Head of caudate nucleus (tissue), 42 donors: ENCODE measurements around the gene MRPL40.

Experiments used
- DNase-seq, 42 donors: peaks; one replicate each; pipeline versions ENCODE4 v3.0.0 to v3.0.0-alpha.2; 2020 to 2021; ENCODE audit warnings: mixed read lengths in 7 of 42
- intact Hi-C: fragments of 100-400 bp; cut with DNase I; formaldehyde crosslinking; loops from one replicate; pipeline ENCODE4 v1.15.0; 2022

Gene MRPL40

GRCh38 chr22:19472233-19472632 lies 39.9 kb downstream of the MRPL40 start:
- intact Hi-C loops = no loop called here
- DNase-seq = no peak

GRCh38 chr22:19473578-19473977 lies 41.2 kb downstream of the MRPL40 start:
- no peak for DNase-seq
- intact Hi-C loops = no loop called here

GRCh38 chr22:19476023-19476422 lies 43.7 kb downstream of the MRPL40 start:
- DNase-seq = no peak

GRCh38 chr22:19477321-19478044 lies 45.1 kb downstream of the MRPL40 start:
- intact Hi-C loops = loop anchor here (5.0 kb wide), 1 partner anchor 45 kb away; the partner anchor contains the start of genes HIRA and MRPL40
- DNase-seq = no peak

More at GRCh38 chr22:19476023-19476422, 43.7 kb downstream of the MRPL40 start:
- intact Hi-C loops = loop anchor here (5.0 kb wide), 1 partner anchor 44 kb away; the partner anchor contains the start of genes HIRA and MRPL40

GRCh38 chr22:19478045-19478900 lies 45.9 kb downstream of the MRPL40 start:
- DNase-seq = no peak
- intact Hi-C loops = loop anchor here (5.0 kb wide), 1 partner anchor 46 kb away; the partner anchor contains the start of genes HIRA and MRPL40

GRCh38 chr22:19478901-19479354 lies 46.6 kb downstream of the MRPL40 start, which contains the start of gene UFD1:
TSS of gene UFD1 (minus strand) at chr22:19479193. CDS start at chr22:19479085, 108 bp downstream.
- DNase-seq = peak; percentile 59 to 92 (median 84)
- intact Hi-C loops = loop anchor here (5.0 kb wide), 1 partner anchor 47 kb away; the partner anchor contains the start of genes HIRA and MRPL40

GRCh38 chr22:19479355-19480172 lies 47.2 kb downstream of the MRPL40 start, which contains the start of gene CDC45:
TSS of gene CDC45 (plus strand) at chr22:19479920. CDS start at chr22:19479969, 49 bp downstream.
- intact Hi-C loops = loop anchor here (5.0 kb wide), 1 partner anchor 47 kb away; the partner anchor contains the start of genes HIRA and MRPL40
- peak; percentile 90 to 99 (median 98) for DNase-seq

GRCh38 chr22:19480173-19480568 lies 47.8 kb downstream of the MRPL40 start:
- intact Hi-C loops = no loop called here
- DNase-seq = peak in 1 of 42 donors; percentile 14

- intact Hi-C loops = no loop called here
- no peak for DNase-seq
Measured at GRCh38 chr22:19480789-19481188, 48.4 kb downstream of the MRPL40 start.

GRCh38 chr22:19482297-19482696 lies 50.0 kb downstream of the MRPL40 start:
- intact Hi-C loops = no loop called here
- peak in 1 of 42 donors; percentile 20 for DNase-seq

GRCh38 chr22:19483481-19484244 lies 51.3 kb downstream of the MRPL40 start:
- DNase-seq = no peak
- intact Hi-C loops = no loop called here
